Upper lobe of left lung (tissue), 4 donors: Measurements from ENCODE around the gene DOCK1.

ENCODE experiments used
- CTCF ChIP-seq, 6 experiments: fragments of 450-650 bp in 4 of 6; fragments of 200-600 bp in 2 of 6; sonication (generic) in 2 of 6; IDR thresholded peaks; one replicate each; pipeline ENCODE4 v1.5.1; 2016 to 2019; ENCODE audit warnings: antibody characterized with exemption in 6 of 6
- POLR2A ChIP-seq, 4 donors: fragments of 450-650 bp; IDR thresholded peaks; one replicate each; pipeline ENCODE4 v1.5.1; 2016 to 2017; ENCODE audit warnings: antibody characterized with exemption in 4 of 4, mild to moderate bottlenecking in 2 of 4
- POLR2AphosphoS5 ChIP-seq, 2 donors: sonication (generic); formaldehyde crosslinking; IDR thresholded peaks; one replicate each; pipeline ENCODE4 v1.5.1; 2017; ENCODE audit warnings: antibody characterized with exemption in 2 of 2

- TF ChIP-seq CTCF (IDR thresholded peaks at IDR 0.05) (no peak), POLR2AphosphoS5 (IDR thresholded peaks at IDR 0.05) (no peak), POLR2A (IDR thresholded peaks at IDR 0.05) (no peak)
Observed at GRCh38 chr10:127203067-127203466, 297.8 kb downstream of the DOCK1 start.
